GM06990 (cell line): Measurements from ENCODE around the gene C2orf80.

ENCODE experiments used
- DNase-seq: peaks from one replicate; pipeline ENCODE4 v3.0.0-alpha.2; 2011; ENCODE audit not compliant: insufficient read length; ENCODE audit errors: extremely low read depth
- H3K27me3 ChIP-seq: replicated peaks from 2 replicates; pipeline ENCODE4 v1.6.0; 2011; ENCODE audit warnings: low read length; ENCODE audit not compliant: control insufficient read depth, insufficient read depth
- H3K36me3 ChIP-seq: 2 replicates; pipeline ENCODE4 v1.5.1; 2011; ENCODE audit warnings: low read length; ENCODE audit not compliant: control insufficient read depth, insufficient read depth
- H3K4me3 ChIP-seq: replicated peaks from 2 replicates; pipeline ENCODE4 v1.5.1; 2011; ENCODE audit warnings: low read depth, mild to moderate bottlenecking, control low read depth, low read length
- TF ChIP-seq, protein P1 (sequence below): IDR thresholded peaks from 2 replicates; pipeline ENCODE4 v1.5.1; 2011; ENCODE audit warnings: low read length, control low read depth, mild to moderate bottlenecking, inconsistent platforms; ENCODE audit not compliant: insufficient read depth, poor library complexity, severe bottlenecking

The C2orf80 gene

DNA sequence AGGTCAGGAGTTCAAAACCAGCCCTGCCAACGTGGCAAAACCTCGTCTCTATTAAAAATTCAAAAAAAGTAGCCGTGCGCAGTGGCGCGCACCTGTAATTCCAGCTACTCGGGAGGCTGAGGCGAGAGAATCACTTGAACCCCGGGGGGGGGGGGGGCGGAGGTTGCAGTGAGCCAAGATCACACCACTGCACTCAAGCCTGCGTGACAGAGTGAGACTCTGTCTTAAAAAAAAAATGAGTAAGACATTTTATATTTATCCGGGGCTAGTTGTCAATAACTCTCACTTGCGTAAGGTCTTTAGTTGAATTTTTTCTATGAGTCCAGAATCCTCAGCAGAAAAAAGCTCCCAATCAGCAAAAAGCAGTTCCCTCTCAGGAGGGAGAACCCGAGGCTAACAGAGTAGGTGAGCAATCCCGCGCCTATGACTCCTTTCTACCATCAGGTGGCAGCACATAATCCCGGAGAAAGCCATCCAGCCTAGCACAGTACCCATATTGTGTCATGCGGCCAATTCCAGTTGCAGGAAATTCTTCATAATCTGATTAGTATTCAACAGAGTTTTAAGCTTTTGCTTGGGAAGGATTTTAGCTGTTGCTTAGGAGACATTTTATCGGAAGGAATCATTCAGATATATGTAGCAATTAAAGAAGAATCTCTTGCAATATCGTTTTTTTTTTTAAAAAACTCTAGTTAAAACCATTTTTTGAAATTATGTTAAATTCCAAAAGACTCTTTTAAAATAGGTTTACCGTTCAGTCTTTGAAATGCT lies 14.6 kb downstream of the C2orf80 start:
- Histone ChIP-seq H3K36me3 (no peaks in the 10 kb centered on the region), H3K27me3 (no peaks in the 10 kb centered on the region), H3K4me3 (no peak overlapping the region)
- TF ChIP-seq, protein P1, sequence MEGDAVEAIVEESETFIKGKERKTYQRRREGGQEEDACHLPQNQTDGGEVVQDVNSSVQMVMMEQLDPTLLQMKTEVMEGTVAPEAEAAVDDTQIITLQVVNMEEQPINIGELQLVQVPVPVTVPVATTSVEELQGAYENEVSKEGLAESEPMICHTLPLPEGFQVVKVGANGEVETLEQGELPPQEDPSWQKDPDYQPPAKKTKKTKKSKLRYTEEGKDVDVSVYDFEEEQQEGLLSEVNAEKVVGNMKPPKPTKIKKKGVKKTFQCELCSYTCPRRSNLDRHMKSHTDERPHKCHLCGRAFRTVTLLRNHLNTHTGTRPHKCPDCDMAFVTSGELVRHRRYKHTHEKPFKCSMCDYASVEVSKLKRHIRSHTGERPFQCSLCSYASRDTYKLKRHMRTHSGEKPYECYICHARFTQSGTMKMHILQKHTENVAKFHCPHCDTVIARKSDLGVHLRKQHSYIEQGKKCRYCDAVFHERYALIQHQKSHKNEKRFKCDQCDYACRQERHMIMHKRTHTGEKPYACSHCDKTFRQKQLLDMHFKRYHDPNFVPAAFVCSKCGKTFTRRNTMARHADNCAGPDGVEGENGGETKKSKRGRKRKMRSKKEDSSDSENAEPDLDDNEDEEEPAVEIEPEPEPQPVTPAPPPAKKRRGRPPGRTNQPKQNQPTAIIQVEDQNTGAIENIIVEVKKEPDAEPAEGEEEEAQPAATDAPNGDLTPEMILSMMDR = peak; percentile 91
- DNase-seq = no peak

DNA sequence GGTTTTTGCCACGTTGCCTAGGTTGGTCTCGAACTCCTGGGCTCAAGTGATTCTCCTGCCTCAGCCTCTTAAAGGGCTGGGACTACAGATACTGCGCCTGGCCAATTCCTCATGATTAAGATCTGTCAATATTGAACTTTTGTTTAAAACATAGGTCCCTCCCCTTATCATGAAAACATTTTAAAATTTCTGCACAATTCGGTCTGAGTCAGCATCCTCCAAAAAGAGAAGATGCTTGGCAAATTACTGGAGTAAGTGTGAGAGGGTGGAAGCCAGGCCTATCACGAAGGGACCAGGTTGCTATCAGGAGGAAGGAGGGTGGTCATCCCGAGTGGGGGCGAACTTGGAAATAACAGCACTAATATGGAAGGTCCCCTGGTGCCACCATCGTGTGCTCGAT lies 15.7 kb downstream of the C2orf80 start:
- Histone ChIP-seq H3K36me3 (no peaks in the 10 kb centered on the region), H3K4me3 (no peak overlapping the region), H3K27me3 (no peaks in the 10 kb centered on the region)
- no peak for DNase-seq
- TF ChIP-seq, protein P1 = no peak

DNA sequence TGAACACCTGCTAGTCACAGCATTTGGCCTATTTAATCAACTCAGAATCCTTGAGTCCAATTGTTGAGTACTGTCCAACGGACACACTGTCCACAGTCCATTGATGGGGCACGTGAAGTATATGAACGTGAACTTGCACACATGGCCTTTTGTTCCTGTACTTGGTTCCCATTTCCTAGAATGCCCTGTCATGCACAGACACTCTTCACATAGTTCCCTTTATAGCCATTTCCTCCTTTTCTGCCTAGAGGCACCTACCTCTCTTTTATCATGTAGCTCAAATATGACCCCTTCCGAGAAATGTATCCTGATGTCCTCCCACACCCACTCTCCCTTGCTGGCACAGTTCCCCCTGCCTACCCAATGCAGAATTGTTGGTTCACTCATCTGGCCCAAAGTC lies 17.7 kb downstream of the C2orf80 start:
- no peak overlapping the region for H3K4me3 ChIP-seq
- TF ChIP-seq, protein P1 = no peak
- H3K36me3 ChIP-seq = no peaks in the 10 kb centered on the region
- H3K27me3 ChIP-seq = no peaks in the 10 kb centered on the region
- no peak for DNase-seq

DNA sequence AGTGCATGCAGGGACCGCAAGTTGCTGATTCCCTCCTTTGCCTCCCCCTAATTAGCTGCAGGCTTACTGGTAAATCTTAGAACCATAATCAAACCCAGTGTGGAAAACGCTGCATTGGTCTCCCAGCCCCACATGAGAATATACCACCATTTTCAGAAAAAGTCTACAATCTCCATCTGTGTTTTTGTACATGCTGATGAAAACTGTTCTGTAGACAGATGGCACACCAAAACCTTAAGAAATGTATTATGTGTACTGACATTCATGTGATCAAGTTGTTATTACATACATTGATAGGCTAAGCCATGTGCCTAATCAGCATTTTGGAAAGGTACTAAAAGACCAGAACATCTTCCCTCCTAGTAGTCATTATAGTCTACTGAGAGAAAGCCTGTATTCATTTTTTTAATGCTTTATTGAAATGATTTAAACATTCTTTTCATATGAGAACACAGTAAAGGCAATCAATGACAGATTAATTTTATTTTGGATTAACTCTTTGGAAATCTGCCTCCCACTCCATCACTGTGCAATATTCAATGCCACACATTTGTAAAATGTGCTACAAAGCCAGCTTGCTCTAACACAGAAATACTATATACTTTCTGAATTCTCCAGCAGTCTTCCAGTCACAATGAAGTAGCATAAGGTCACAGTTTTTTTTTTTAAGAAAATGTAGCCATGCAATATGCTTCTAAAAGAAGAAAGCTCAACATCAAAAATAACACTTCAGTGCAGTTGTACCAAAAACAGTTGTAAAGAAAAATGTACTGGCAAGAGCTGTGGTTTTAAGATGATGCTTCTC lies 24.7 kb downstream of the C2orf80 start:
- H3K4me3 ChIP-seq = no peak overlapping the region
- TF ChIP-seq, protein P1 = no peak
- no peaks in the 10 kb centered on the region for H3K27me3 ChIP-seq
- no peak for DNase-seq
- no peaks in the 10 kb centered on the region for H3K36me3 ChIP-seq

DNA sequence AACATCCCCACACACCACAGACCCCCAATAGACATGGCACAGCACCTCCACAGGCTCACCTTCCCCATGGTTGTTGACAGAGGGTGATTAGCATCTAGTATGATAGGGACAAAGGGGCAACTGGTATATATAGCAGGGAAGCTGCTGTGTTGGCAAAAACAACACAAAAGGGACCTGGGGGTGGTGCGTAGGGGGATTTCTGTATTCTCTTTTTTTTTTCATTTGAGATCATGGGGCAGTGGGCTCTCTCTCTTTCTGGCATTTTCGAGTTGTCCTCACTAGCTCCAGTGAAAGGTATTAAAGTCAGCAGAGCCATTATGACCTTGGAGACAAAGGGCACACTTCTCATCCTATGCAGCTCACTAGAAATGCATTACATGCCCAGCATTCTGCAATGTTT lies 26.3 kb downstream of the C2orf80 start, which contains the start of gene CRYGA:
Gene CRYGA, minus strand, starts transcription at position 101 of the 400 bp plus-strand sequence. Its CDS starts 33 bp downstream, at position 68.
- Histone ChIP-seq H3K36me3 (no peaks in the 10 kb centered on the region), H3K4me3 (no peak within 1 kb of the TSS), H3K27me3 (no peaks in the 10 kb centered on the region)
- no peak for DNase-seq
- TF ChIP-seq, protein P1 = no peak
